IMR-90 (cell line): Measurements from ENCODE around the gene NENF. TPM values are rescaled to one million over a fixed set of nuclear protein-coding genes. Genes with fewer than 3 reads are reported as not detected.

Experiments
- ATAC-seq: fragments of 200-7000 bp; cut with Tn5 transposase; 2 replicates; pipeline ENCODE4 v1.9.1; 2020; ENCODE audit warnings: low read depth, mild to moderate bottlenecking, moderate library complexity
- BruUV-seq: library from RNA; stranded (reverse); fragments of 400-500 nt; replicated peaks from 2 replicates; lab custom pipeline; 2021; lab: Mats Ljungman, UMichigan
- CTCF ChIA-PET: fragments of 300-600 bp; formaldehyde crosslinking; extraction: SDS; loops from one replicate; lab custom pipeline; 2021; ENCODE audit warnings: antibody characterized with exemption; lab: Yijun Ruan, JAX
- POLR2A ChIA-PET: fragments of 300-600 bp; sonication (Branson Sonifier 250); formaldehyde crosslinking; loops from one replicate; lab custom pipeline; 2022; ENCODE audit warnings: antibody characterized with exemption; ENCODE audit not compliant: unreplicated experiment; lab: Charles Lee
- DNase-seq: peaks from one replicate; pipeline ENCODE4 v3.0.0; 2013
- H2AFZ ChIP-seq: replicated peaks from 2 replicates; pipeline ENCODE3; 2013; ENCODE audit warnings: low read length, mild to moderate bottlenecking; ENCODE audit not compliant: poor library complexity
- H2AK5ac ChIP-seq: 2 replicates; pipeline ENCODE4 v1.6.1; 2013; ENCODE audit warnings: low read depth, low read length, inconsistent platforms
- H2AK9ac ChIP-seq: replicated peaks from 2 replicates; pipeline ENCODE3; 2013; ENCODE audit warnings: mild to moderate bottlenecking, low read depth, low read length, moderate library complexity; ENCODE audit not compliant: poor library complexity
- H2BK120ac ChIP-seq: 2 replicates; pipeline ENCODE4 v1.6.1; 2013; ENCODE audit warnings: low read depth, low read length, inconsistent platforms
- H2BK15ac ChIP-seq: 3 replicates; pipeline ENCODE4 v1.6.1; 2013; ENCODE audit warnings: low read depth, low read length, inconsistent platforms
- H2BK20ac ChIP-seq: 2 replicates; pipeline ENCODE4 v1.6.1; 2013; ENCODE audit warnings: low read depth, mild to moderate bottlenecking, inconsistent platforms, low read length, moderate library complexity
- H2BK5ac ChIP-seq: 2 replicates; pipeline ENCODE4 v1.6.1; 2013; ENCODE audit warnings: mild to moderate bottlenecking, low read depth, low read length, inconsistent platforms; ENCODE audit not compliant: poor library complexity, severe bottlenecking
- H3K14ac ChIP-seq: replicated peaks from 2 replicates; pipeline ENCODE4 v1.6.1; 2013; ENCODE audit warnings: low read depth, low read length, inconsistent platforms
- H3K18ac ChIP-seq: 2 replicates; pipeline ENCODE4 v1.6.1; 2013; ENCODE audit warnings: low read depth, low read length, control low read depth
- H3K23ac ChIP-seq: 2 replicates; pipeline ENCODE4 v1.6.1; 2013; ENCODE audit warnings: low read depth, low read length, inconsistent platforms
- H3K27ac ChIP-seq: 2 replicates; pipeline ENCODE4 v1.5.1; 2013; ENCODE audit warnings: mild to moderate bottlenecking, control low read depth, low read length; ENCODE audit not compliant: insufficient read depth
- H3K27me3 ChIP-seq: 2 replicates; pipeline ENCODE4 v1.6.1; 2013; ENCODE audit warnings: low read length; ENCODE audit not compliant: control insufficient read depth, insufficient read depth
- H3K36me3 ChIP-seq: 2 replicates; pipeline ENCODE4 v1.6.1; 2013; ENCODE audit warnings: low read length, mixed read lengths; ENCODE audit not compliant: control insufficient read depth, insufficient read depth
- H3K4ac ChIP-seq: 2 replicates; pipeline ENCODE4 v1.6.1; 2013; ENCODE audit warnings: low read depth, low read length, inconsistent platforms
- H3K4me1 ChIP-seq: 2 replicates; pipeline ENCODE4 v1.6.1; 2013; ENCODE audit warnings: low read length, mixed read lengths; ENCODE audit not compliant: control insufficient read depth, insufficient read depth
- H3K4me2 ChIP-seq: 2 replicates; pipeline ENCODE4 v1.6.1; 2013; ENCODE audit warnings: low read depth, mild to moderate bottlenecking, control low read depth, low read length, moderate library complexity
- H3K4me3 ChIP-seq: 2 replicates; pipeline ENCODE4 v1.5.1; 2013; ENCODE audit warnings: low read depth, mild to moderate bottlenecking, control low read depth, low read length, moderate library complexity; ENCODE audit not compliant: insufficient read depth
- H3K56ac ChIP-seq: 2 replicates; pipeline ENCODE4 v1.6.1; 2013; ENCODE audit warnings: low read length, inconsistent platforms; ENCODE audit not compliant: insufficient read depth; ENCODE audit errors: extremely low read depth
- H3K79me1 ChIP-seq, 2 experiments: 2 replicates each; pipeline ENCODE4 v1.6.1; 2013; ENCODE audit warnings: low read length in 2 of 2, inconsistent platforms in 1 of 2, low read depth in 1 of 2
- H3K9ac ChIP-seq: 2 replicates; pipeline ENCODE4 v1.6.1; 2013; ENCODE audit warnings: low read depth, low read length, control low read depth
- H3K9me1 ChIP-seq: 2 replicates; pipeline ENCODE4 v1.6.1; 2013; ENCODE audit warnings: low read length, inconsistent platforms; ENCODE audit not compliant: insufficient read depth
- H3K9me3 ChIP-seq: 2 replicates; pipeline ENCODE4 v1.6.1; 2013; ENCODE audit warnings: low read length; ENCODE audit not compliant: control insufficient read depth, insufficient read depth
- H4K20me1 ChIP-seq: 2 replicates; pipeline ENCODE4 v1.6.1; 2013; ENCODE audit warnings: low read length, inconsistent platforms; ENCODE audit not compliant: insufficient read depth
- H4K5ac ChIP-seq: 2 replicates; pipeline ENCODE4 v1.6.1; 2013; ENCODE audit warnings: mild to moderate bottlenecking, low read depth, low read length, control low read depth
- H4K8ac ChIP-seq, 2 experiments: 2 replicates each; pipeline ENCODE4 v1.6.1; 2013; ENCODE audit warnings: low read depth in 2 of 2, low read length in 2 of 2, control low read depth in 1 of 2, inconsistent platforms in 1 of 2
- H4K91ac ChIP-seq: 2 replicates; pipeline ENCODE4 v1.6.1; 2013; ENCODE audit warnings: low read depth, low read length, inconsistent platforms; ENCODE audit not compliant: insufficient read depth
- BHLHE40 ChIP-seq: fragments of 150-350 bp; IDR thresholded peaks from 2 replicates; pipeline ENCODE4 v1.6.1; 2016; ENCODE audit warnings: mild to moderate bottlenecking, low read depth, low read length
- CEBPB ChIP-seq: IDR thresholded peaks from 2 replicates; pipeline ENCODE4 v1.6.1; 2012; ENCODE audit warnings: low read depth, low read length, improper control_type of control experiment
- CHD1 ChIP-seq: IDR thresholded peaks from 2 replicates; pipeline ENCODE4 v1.6.1; 2012; ENCODE audit warnings: low read depth, low read length, improper control_type of control experiment
- ELK1 ChIP-seq: fragments of 150-350 bp; IDR thresholded peaks from 2 replicates; pipeline ENCODE4 v1.6.1; 2016; ENCODE audit warnings: low read depth, mild to moderate bottlenecking, low read length, moderate library complexity, borderline replicate concordance
- FOS ChIP-seq: fragments of 150-350 bp; IDR thresholded peaks from 2 replicates; pipeline ENCODE4 v1.6.1; 2016; ENCODE audit warnings: low read depth, low read length
- MAFK ChIP-seq: IDR thresholded peaks from 2 replicates; pipeline ENCODE4 v1.6.1; 2012; ENCODE audit warnings: low read depth, low read length, improper control_type of control experiment
- MAZ ChIP-seq: IDR thresholded peaks from 2 replicates; pipeline ENCODE4 v1.6.1; 2012; ENCODE audit warnings: low read depth, mild to moderate bottlenecking, low read length, improper control_type of control experiment, moderate library complexity, borderline replicate concordance
- MXI1 ChIP-seq: IDR thresholded peaks from 2 replicates; pipeline ENCODE4 v1.6.1; 2012; ENCODE audit warnings: low read depth, mild to moderate bottlenecking, low read length, moderate library complexity, borderline replicate concordance
- POLR2A ChIP-seq: IDR thresholded peaks from 2 replicates; pipeline ENCODE4 v1.6.1; 2012; ENCODE audit warnings: mild to moderate bottlenecking, low read depth, low read length
- RAD21 ChIP-seq: IDR thresholded peaks from 2 replicates; pipeline ENCODE4 v1.6.1; 2012; ENCODE audit warnings: low read length, improper control_type of control experiment
- RCOR1 ChIP-seq: IDR thresholded peaks from 2 replicates; pipeline ENCODE4 v1.6.1; 2012; ENCODE audit warnings: mild to moderate bottlenecking, low read length, improper control_type of control experiment; ENCODE audit not compliant: insufficient replicate concordance
- RFX5 ChIP-seq: IDR thresholded peaks from 2 replicates; pipeline ENCODE4 v1.8.0; 2012; ENCODE audit warnings: low read depth, mild to moderate bottlenecking, low read length, moderate library complexity
- SMC3 ChIP-seq: fragments of 150-350 bp; IDR thresholded peaks from 2 replicates; pipeline ENCODE4 v1.6.1; 2016; ENCODE audit warnings: low read depth, mild to moderate bottlenecking, antibody characterized with exemption, low read length, moderate library complexity
- WGBS, 2 experiments: methylation state at CpG; one replicate each; pipeline versions ENCODE4 v1.1.5 to v1.1.7; 2013; ENCODE audit warnings: missing lambda C conversion rate in 2 of 2; ENCODE audit not compliant: insufficient read length in 1 of 2; ENCODE audit errors: extremely low coverage in 2 of 2; 5-methylcytosine and 5-hydroxymethylcytosine counted together
- dilution Hi-C: fragments of 300-500 bp; cut with HindIII; formaldehyde crosslinking; loops from one replicate; pipeline ENCODE4 v1.14.3; 2018; ENCODE audit warnings: low sequenced_read_pairs; ENCODE audit not compliant: unreplicated experiment
- in situ Hi-C: fragments of 300-500 bp; cut with MboI; formaldehyde crosslinking; loops from 3 replicates; pipeline ENCODE4 v1.14.3; 2019; ENCODE audit warnings: low sequenced_read_pairs, inconsistent platforms, mixed read lengths
- intact Hi-C: fragments of 100-400 bp; cut with micrococcal nuclease; formaldehyde crosslinking; loops from 2 replicates; pipeline ENCODE4 v1.10.0; 2022
- polyA plus RNA-seq, 3 experiments: library from polyadenylated mRNA; depleted of rRNA; stranded (reverse); fragments of >200 nt; gene quantifications; 2 replicates each; pipeline ENCODE4 v1.2.3, GENCODE V29; 2012; ENCODE audit warnings: low replicate concordance in 1 of 3
- total RNA-seq: library from RNA; depleted of rRNA; stranded (reverse); fragments of >200 nt; gene quantifications from 2 replicates; pipeline ENCODE4 v1.2.3, GENCODE V29; 2012
- TF ChIP-seq, protein P1 (sequence below): conservative IDR thresholded peaks from 2 replicates; pipeline ENCODE4 v1.5.1; 2012; ENCODE audit warnings: mild to moderate bottlenecking, low read depth, low read length, improper control_type of control experiment
- TF ChIP-seq, protein P2 (sequence below): fragments of 150-350 bp; IDR thresholded peaks from 2 replicates; pipeline ENCODE4 v1.6.1; 2017; ENCODE audit warnings: mild to moderate bottlenecking, antibody characterized with exemption, low read length, low read depth

NENF gene
- total and polyA plus RNA-seq, 2 of the 4 experiments (the other 2 are of a cell fraction) = 16.0 to 40.4 TPM

DNA sequence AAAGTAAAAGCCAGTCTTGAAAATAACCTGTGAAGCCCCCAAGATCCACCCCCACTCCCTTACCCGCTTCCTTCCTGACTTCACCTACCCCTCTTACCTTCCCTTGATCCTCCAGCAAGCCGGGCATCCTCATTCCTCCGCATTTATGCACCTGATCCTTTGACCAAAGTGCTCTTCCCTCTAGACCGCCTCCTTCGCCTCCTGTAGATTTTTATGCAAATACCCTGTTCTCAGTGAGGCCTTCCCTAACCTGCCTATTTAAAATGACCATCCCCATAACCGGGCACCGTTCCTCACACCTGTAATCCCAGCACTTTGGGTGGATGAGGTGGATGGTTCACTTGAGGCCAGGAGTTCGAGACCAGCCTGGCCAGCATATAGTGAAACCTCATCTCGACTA is 1.1 kb upstream of the NENF start:
- Histone ChIP-seq H3K27me3 (peaks cover 2% of the 10 kb centered on the region; the same call in 1 of the 2 replicates), H3K23ac (no peak overlapping the region), H4K91ac (no peak overlapping the region), H3K14ac (no peak overlapping the region), H4K5ac (no peak overlapping the region), H2BK120ac (no peak overlapping the region), H2BK20ac (no peak overlapping the region), H4K8ac (no peak overlapping the region; a peak in 1 of 4 replicates), H3K56ac (no peak overlapping the region), H3K4me1 (peaks cover 13% of the 10 kb centered on the region; the same call in 1 of the 2 replicates), H2BK5ac (no peak overlapping the region), H4K20me1 (peaks cover 12% of the 10 kb centered on the region; the same call in 1 of the 2 replicates), H3K9me1 (0 out of 2 replicates have a peak, but pooled peaks cover 3% of the 10 kb centered on the region), H3K4me3 (no peak overlapping the region), H2AFZ (no peak overlapping the region), H3K36me3 (no peaks in the 10 kb centered on the region), H3K18ac (no peak overlapping the region; the same call in 1 of the 2 replicates), H3K9me3 (no peaks in the 10 kb centered on the region), H3K79me1 (peaks cover 13 to 31% of the 10 kb centered on the region in 2 experiments), H3K9ac (no peak overlapping the region), H2AK9ac (no peak overlapping the region), H3K4me2 (no peak overlapping the region), H3K4ac (no peak overlapping the region), H3K27ac (no peak overlapping the region), H2BK15ac (no peak overlapping the region), H2AK5ac (no peak overlapping the region)
- no TSS peak for BruUV-seq
- in situ Hi-C loops (no loop called here), dilution Hi-C loops (no loop called here), intact Hi-C loops (no loop called here)
- ATAC-seq (no peak), DNase-seq (no peak)
- POLR2A ChIA-PET = no interaction called here
- TF ChIP-seq, protein P1, sequence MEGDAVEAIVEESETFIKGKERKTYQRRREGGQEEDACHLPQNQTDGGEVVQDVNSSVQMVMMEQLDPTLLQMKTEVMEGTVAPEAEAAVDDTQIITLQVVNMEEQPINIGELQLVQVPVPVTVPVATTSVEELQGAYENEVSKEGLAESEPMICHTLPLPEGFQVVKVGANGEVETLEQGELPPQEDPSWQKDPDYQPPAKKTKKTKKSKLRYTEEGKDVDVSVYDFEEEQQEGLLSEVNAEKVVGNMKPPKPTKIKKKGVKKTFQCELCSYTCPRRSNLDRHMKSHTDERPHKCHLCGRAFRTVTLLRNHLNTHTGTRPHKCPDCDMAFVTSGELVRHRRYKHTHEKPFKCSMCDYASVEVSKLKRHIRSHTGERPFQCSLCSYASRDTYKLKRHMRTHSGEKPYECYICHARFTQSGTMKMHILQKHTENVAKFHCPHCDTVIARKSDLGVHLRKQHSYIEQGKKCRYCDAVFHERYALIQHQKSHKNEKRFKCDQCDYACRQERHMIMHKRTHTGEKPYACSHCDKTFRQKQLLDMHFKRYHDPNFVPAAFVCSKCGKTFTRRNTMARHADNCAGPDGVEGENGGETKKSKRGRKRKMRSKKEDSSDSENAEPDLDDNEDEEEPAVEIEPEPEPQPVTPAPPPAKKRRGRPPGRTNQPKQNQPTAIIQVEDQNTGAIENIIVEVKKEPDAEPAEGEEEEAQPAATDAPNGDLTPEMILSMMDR = no peak
- no peak for TF ChIP-seq RCOR1
- no peak for TF ChIP-seq ELK1
- TF ChIP-seq, protein P2, sequence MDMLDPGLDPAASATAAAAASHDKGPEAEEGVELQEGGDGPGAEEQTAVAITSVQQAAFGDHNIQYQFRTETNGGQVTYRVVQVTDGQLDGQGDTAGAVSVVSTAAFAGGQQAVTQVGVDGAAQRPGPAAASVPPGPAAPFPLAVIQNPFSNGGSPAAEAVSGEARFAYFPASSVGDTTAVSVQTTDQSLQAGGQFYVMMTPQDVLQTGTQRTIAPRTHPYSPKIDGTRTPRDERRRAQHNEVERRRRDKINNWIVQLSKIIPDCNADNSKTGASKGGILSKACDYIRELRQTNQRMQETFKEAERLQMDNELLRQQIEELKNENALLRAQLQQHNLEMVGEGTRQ = no peak
- no peak for TF ChIP-seq CEBPB
- TF ChIP-seq POLR2A = no peak
- no peak for TF ChIP-seq RAD21
- no peak for TF ChIP-seq FOS
- TF ChIP-seq SMC3 = no peak
- TF ChIP-seq BHLHE40 = no peak
- TF ChIP-seq MAZ = no peak
- TF ChIP-seq CHD1 = no peak
- TF ChIP-seq RFX5 = no peak
- no peak for TF ChIP-seq MXI1
- no peak for TF ChIP-seq MAFK
- WGBS, 2 experiments = 83% methylated on average over 2 of the region's 9 CpGs; no CpG with 5 or more reads in 1 of the 2 experiments
- CTCF ChIA-PET = interaction anchor here (1.3 kb wide), 1 partner anchor 24 kb away, joined by 7 read pairs; no protein-coding TSS in a partner anchor
